Stimulated activated CD4-positive, alpha-beta T cell treated with anti-CD3 and anti-CD28 coated beads, Interleukin-15, amount 100 ng/mL, for 1 hour (primary cell): ENCODE data around the gene GSTM4.
"Not testable (repeated sequence)": the region's sequence is repeated elsewhere in the genome, so short reads cannot be mapped to it uniquely, and the experiment has no call there.

ENCODE experiments used
- DNase-seq, 2 donors: peaks; one replicate each; pipeline ENCODE4 v3.0.0-alpha.2; 2020; ENCODE audit warnings: low read depth in 1 of 2, low spot score in 1 of 2

GSTM4 gene

GRCh38 chr1:109697861-109698260 lies 42.0 kb downstream of the GSTM4 start:
- DNase-seq = not testable (repeated sequence)

- DNase-seq = not testable (repeated sequence)
Measured at GRCh38 chr1:109702940-109703339, 47.0 kb downstream of the GSTM4 start.

- DNase-seq = no peak
Measured at GRCh38 chr1:109704173-109704572, 48.3 kb downstream of the GSTM4 start.

- no peak for DNase-seq
Measured at GRCh38 chr1:109705411-109705810, 49.5 kb downstream of the GSTM4 start.

GRCh38 chr1:109708949-109709348 lies 53.0 kb downstream of the GSTM4 start:
- not testable (repeated sequence) for DNase-seq

GRCh38 chr1:109709822-109710221 lies 53.9 kb downstream of the GSTM4 start:
- DNase-seq = not testable (repeated sequence)
